HL-60 (cell line): ENCODE data around the gene SIVA1.

ENCODE experiments used
- CTCF ChIP-seq: IDR thresholded peaks from one replicate; pipeline ENCODE4 v1.5.1; 2011; ENCODE audit warnings: low read length, control low read depth, inconsistent platforms; ENCODE audit not compliant: insufficient read depth
- GABPA ChIP-seq: IDR thresholded peaks from 2 replicates; pipeline ENCODE4 v1.6.1; 2012; ENCODE audit warnings: low read depth
- REST ChIP-seq: IDR thresholded peaks from 2 replicates; pipeline ENCODE4 v1.6.1; 2012; ENCODE audit warnings: low read depth; ENCODE audit not compliant: insufficient replicate concordance

- no peak for TF ChIP-seq REST
- TF ChIP-seq GABPA, result no peak
- TF ChIP-seq CTCF, result no peak
Observed at GRCh38 chr14:104705340-104706047, 47.5 kb upstream of the SIVA1 start.
